HG02571 (cell line): ENCODE results near the gene OR1L4.

Source experiments
- ATAC-seq: cut with Tn5 transposase; IDR thresholded peaks from one replicate; pipeline ENCODE4 v1.9.1; 2021; ENCODE audit warnings: mild to moderate bottlenecking, moderate library complexity; ENCODE audit not compliant: unreplicated experiment

Gene OR1L4, protein sequence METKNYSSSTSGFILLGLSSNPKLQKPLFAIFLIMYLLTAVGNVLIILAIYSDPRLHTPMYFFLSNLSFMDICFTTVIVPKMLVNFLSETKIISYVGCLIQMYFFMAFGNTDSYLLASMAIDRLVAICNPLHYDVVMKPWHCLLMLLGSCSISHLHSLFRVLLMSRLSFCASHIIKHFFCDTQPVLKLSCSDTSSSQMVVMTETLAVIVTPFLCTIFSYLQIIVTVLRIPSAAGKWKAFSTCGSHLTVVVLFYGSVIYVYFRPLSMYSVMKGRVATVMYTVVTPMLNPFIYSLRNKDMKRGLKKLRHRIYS

DNA sequence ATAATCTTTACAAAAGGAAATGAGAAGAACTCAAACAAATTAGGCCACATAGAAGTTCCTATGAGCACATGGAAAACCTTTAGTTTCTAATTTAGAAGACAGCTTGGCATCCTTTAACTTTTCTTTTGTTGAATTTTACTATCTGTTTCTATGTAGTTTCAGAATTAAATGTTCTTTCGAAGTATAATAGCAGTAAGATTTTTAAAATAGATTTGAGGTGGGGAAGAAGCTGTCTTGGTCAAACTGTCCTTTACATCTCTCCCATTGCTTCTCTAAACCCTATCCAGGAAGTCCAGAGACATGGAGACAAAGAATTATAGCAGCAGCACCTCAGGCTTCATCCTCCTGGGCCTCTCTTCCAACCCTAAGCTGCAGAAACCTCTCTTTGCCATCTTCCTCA lies at the start of gene OR1L4:
OR1L4 (plus strand) TSS at position 301 of the 400 bp plus-strand sequence; CDS start at position 301, 0 bp downstream.
- no peak for ATAC-seq

DNA sequence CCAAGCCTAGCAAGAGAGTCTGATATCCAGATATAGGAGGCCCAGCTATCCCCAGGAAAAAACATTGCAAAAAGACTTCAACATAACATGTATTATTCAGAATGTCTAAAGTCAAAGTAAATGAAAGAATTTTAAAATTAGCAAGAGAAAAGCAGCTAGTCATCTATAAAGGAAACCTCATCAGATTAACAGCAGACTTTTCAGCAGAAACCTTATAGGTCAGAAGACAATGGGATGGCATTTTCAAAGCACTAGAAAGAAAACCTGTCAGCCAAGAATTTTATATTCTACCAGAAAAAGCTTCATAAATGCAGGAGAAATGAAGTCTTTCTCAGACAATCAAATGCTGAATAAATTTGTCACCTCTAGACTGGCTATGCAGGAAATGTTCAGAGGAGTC lies 38.9 kb upstream of the OR1L4 start:
- no peak for ATAC-seq

DNA sequence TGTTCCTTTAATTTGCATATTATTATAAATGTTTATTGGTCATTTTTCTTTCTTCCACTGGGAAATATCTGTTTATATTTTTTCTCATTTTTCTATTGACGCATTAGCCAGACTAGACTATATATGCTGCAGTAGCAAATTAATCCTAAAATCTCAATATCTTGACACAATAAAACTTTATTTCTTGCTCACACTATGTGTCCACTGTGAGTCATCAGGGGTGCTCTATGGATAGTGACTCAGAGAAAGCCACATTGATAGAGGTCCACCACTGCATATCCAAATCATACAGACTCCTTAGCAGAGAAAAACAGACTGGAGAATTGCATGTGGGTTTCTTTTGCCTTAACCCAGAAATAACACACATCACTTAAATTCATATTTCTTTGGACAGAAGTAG lies 28.1 kb upstream of the OR1L4 start:
- ATAC-seq = no peak

DNA sequence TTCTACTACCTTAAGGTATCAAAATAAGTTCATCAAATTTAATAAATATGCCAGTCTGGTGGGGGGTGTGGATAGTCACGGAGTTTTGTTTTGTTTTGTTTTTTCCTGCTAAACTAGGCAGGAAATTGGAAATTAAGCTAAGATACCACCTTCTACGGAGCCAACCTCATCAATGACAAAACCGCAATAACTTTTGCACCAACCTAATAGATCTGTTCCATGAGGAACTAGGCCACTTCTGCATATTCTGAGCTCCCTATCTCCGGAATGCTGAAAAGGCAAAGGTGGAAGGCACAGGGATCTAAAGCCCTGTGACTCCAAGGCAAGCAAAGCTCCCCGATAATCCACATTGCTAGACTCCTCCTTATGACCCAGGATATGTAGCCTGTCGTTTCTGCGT lies 5.8 kb upstream of the OR1L4 start:
- no peak for ATAC-seq

DNA sequence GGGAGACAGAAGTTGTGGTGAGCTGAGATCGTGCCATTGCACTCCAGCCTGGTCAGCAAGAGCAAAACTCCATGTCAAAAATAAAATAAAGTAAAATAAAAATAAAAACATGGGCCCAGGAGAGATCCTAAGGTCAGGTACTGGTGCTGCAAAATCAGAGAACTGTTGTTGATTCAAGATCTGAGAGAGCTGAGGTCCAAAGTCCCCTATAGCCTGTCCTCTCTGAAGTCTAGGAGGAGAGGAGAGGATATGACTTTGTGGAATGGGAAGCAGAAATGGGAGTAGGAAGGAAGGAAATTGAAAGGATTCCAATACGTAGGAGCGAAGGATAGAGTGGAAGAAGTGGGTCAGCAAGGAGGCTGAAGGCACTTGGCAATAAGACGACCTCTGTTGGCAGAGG lies 4.6 kb upstream of the OR1L4 start:
- ATAC-seq = no peak

DNA sequence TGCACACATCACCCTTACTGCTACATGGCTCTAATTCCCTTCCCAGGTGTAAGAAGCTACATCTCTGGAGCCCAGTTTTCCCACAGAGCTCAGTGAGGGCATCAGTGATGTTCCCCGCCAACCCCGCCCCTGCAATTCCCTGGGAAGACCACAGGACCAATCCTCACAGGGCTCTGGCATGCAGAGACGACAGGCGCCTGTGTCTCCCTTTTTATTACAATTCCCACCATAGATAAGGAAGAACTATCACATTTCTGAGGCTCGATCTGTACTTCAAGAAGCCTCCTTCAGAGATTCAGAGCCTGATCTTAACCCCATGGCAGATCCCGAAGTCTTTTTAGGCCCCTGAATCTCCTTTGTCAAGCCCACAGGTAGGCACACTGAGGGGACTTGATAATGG lies 18.2 kb downstream of the OR1L4 start, which contains the start of gene OR1L6:
OR1L6 (plus strand) TSS at position 301 of the 400 bp plus-strand sequence. CDS start 7,545 bp downstream, outside the sequence.
- no peak for ATAC-seq

DNA sequence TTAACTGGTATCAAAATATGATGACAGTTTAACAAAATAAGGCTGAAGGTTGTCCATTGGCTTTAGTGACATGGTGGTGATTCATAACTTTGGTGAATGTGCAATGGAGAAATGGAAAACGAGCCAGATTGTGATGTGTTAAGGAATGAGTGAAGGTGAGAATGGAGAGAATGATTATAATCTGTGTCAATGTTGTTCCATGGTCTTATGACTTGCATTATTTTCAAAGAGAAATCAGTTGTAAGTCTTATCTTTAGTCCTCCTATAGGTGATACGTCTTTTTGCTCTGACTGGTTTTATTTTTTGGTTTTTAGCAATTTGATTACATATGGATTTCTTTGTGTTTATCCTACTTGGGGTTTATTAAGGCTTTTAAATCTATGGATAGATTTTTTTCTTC lies 31.0 kb downstream of the OR1L4 start:
- no peak for ATAC-seq

DNA sequence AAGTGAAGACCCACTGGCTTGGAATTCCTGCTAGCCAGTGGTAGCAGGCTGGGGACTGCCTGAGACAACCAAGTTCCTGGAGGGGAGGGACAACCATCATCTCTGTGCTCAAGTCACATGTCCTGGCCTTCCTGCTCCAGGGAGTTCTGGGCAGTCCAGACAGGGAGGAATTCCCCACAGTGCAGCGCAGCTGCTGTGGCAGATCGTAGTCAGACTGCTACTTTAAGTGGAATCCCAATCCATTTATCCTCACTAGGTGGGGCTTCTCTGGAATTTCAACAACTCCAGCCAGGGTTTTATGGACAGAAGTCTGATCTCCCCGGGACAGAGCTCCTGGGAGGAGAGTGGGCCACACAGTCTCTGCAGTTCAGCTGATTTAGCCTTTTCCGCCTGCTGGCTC lies 44.0 kb downstream of the OR1L4 start:
- ATAC-seq = no peak
